PC-9 (cell line): ENCODE measurements around the gene USP11. TPM values are rescaled to one million over a fixed set of nuclear protein-coding genes. Genes with fewer than 3 reads are reported as not detected.
"Not testable (repeated sequence)": the region's sequence is repeated elsewhere in the genome, so short reads cannot be mapped to it uniquely, and the experiment has no call there.

Experiments used
- BruUV-seq: library from RNA; stranded (reverse); fragments of 400-500 nt; replicated peaks from 2 replicates; lab custom pipeline; 2021; lab: Mats Ljungman, UMichigan
- CTCF ChIA-PET: fragments of 300-600 bp; sonication (Branson Sonifier 250); formaldehyde crosslinking; loops from one replicate; lab custom pipeline; 2022; ENCODE audit warnings: antibody characterized with exemption; lab: Charles Lee
- POLR2A ChIA-PET: fragments of 300-600 bp; sonication (Branson Sonifier 250); formaldehyde crosslinking; loops from one replicate; lab custom pipeline; 2022; ENCODE audit warnings: antibody characterized with exemption; ENCODE audit not compliant: unreplicated experiment; lab: Charles Lee
- DNase-seq, 2 experiments: peaks; one replicate each; pipeline versions ENCODE4 v3.0.0 to v3.0.0-alpha.2; 2015 to 2022; ENCODE audit warnings: mixed read lengths in 1 of 2
- H2AFZ ChIP-seq: fragments of 200-600 bp; sonication (generic); 2 replicates; pipeline ENCODE4 v1.8.1; 2017; ENCODE audit warnings: antibody characterized with exemption
- H3F3A ChIP-seq: fragments of 200-600 bp; sonication (generic); 2 replicates; pipeline ENCODE4 v1.8.1; 2017; ENCODE audit warnings: antibody characterized with exemption, mild to moderate bottlenecking, low read depth; ENCODE audit not compliant: insufficient read depth
- H3K27ac ChIP-seq: fragments of 200-600 bp; sonication (generic); 2 replicates; pipeline ENCODE4 v1.6.1; 2016; ENCODE audit warnings: mixed run types
- H3K27me3 ChIP-seq: fragments of 200-600 bp; sonication (generic); 2 replicates; pipeline ENCODE4 v1.6.1; 2016; ENCODE audit warnings: low read depth, mixed run types; ENCODE audit not compliant: insufficient read depth
- H3K36me3 ChIP-seq: fragments of 200-600 bp; sonication (generic); 2 replicates; pipeline ENCODE4 v1.6.1; 2016; ENCODE audit warnings: low read depth, mixed run types
- H3K4me1 ChIP-seq: fragments of 200-600 bp; sonication (generic); replicated peaks from 2 replicates; pipeline ENCODE4 v1.6.1; 2016; ENCODE audit warnings: mixed run types; ENCODE audit not compliant: insufficient read depth
- H3K4me2 ChIP-seq: fragments of 200-600 bp; sonication (generic); 2 replicates; pipeline ENCODE4 v1.6.1; 2017; ENCODE audit warnings: mixed run types
- H3K4me3 ChIP-seq: fragments of 200-600 bp; sonication (generic); 2 replicates; pipeline ENCODE4 v1.6.1; 2016; ENCODE audit warnings: mixed run types
- H3K79me2 ChIP-seq: fragments of 200-600 bp; sonication (generic); 2 replicates; pipeline ENCODE4 v1.6.1; 2017; ENCODE audit warnings: low read depth, mixed run types
- H3K9me2 ChIP-seq: fragments of 200-600 bp; sonication (generic); 2 replicates; pipeline ENCODE4 v1.8.1; 2017; ENCODE audit warnings: mild to moderate bottlenecking; ENCODE audit not compliant: insufficient read depth
- H3K9me3 ChIP-seq: fragments of 200-600 bp; sonication (generic); 2 replicates; pipeline ENCODE4 v1.8.1; 2016; ENCODE audit warnings: low read depth; ENCODE audit not compliant: insufficient read depth
- H4K20me1 ChIP-seq: fragments of 200-600 bp; sonication (generic); 2 replicates; pipeline ENCODE4 v1.8.1; 2017; ENCODE audit not compliant: insufficient read depth
- CTCF ChIP-seq: fragments of 200-600 bp; sonication (generic); conservative IDR thresholded peaks from 2 replicates; pipeline ENCODE4 v1.6.1; 2017; ENCODE audit warnings: mixed run types, antibody characterized with exemption, mild to moderate bottlenecking, moderate library complexity
- EZH2 ChIP-seq: fragments of 200-600 bp; sonication (generic); IDR thresholded peaks from 2 replicates; pipeline ENCODE4 v1.8.0; 2017; ENCODE audit warnings: antibody characterized with exemption, low read depth
- intact Hi-C: fragments of 100-400 bp; cut with micrococcal nuclease; formaldehyde crosslinking; loops from one replicate; pipeline ENCODE4 v1.10.0; 2022; ENCODE audit not compliant: unreplicated experiment
- total RNA-seq: library from RNA; stranded (reverse); gene quantifications from 2 replicates; pipeline ENCODE4 v1.2.3, GENCODE V29; 2021

USP11 gene
- total RNA-seq, 1 experiment from 2014 or later, result 25.3 TPM

- Histone ChIP-seq H3K9me2 (no peaks in the 10 kb centered on the region), H3K36me3 (no peaks in the 10 kb centered on the region), H3K27me3 (no peaks in the 10 kb centered on the region), H4K20me1 (no peaks in the 10 kb centered on the region), H2AFZ (no peak overlapping the region), H3K4me2 (no peak overlapping the region), H3K4me3 (no peak overlapping the region), H3K9me3 (no peaks in the 10 kb centered on the region), H3F3A (no peaks in the 10 kb centered on the region), H3K27ac (no peak overlapping the region), H3K79me2 (no peaks in the 10 kb centered on the region), H3K4me1 (no peaks in the 10 kb centered on the region)
- TF ChIP-seq EZH2, result no peak
- no peak for TF ChIP-seq CTCF
- BruUV-seq, result no TSS peak
- ChIA-PET POLR2A (no interaction called here), CTCF (no interaction called here)
- intact Hi-C loops, result no loop called here
- DNase-seq, result no peak
Observed at GRCh38 chrX:47248576-47248975, 15.8 kb downstream of the USP11 start.

DNA sequence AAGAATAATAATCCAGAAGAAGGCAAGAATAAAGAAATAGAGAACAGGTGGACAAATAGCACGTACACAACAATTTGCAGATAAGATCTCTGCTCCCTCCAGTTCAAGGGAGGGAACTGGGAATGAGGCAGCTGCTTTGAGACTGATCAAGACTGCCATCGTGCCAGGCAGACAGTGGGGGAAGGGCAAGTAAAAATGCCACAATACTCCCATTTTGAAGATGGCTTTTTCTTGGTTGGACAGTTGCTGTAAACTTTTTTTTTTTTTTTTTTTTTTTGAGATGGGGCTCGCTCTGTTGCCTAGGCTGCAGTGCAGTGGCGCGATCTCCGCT is 17.2 kb downstream of the USP11 start:
- no TSS peak for BruUV-seq
- H3K4me3 ChIP-seq, result no peak overlapping the region
- H3K27ac ChIP-seq, result no peak overlapping the region
- POLR2A ChIA-PET, result no interaction called here
- H3K9me2 ChIP-seq, result no peaks in the 10 kb centered on the region
- H4K20me1 ChIP-seq, result no peaks in the 10 kb centered on the region
- no peaks in the 10 kb centered on the region for H3K9me3 ChIP-seq
- H3F3A ChIP-seq, result no peaks in the 10 kb centered on the region
- TF ChIP-seq EZH2, result no peak
- TF ChIP-seq CTCF, result no peak
- no peaks in the 10 kb centered on the region for H3K4me1 ChIP-seq
- no peaks in the 10 kb centered on the region for H3K36me3 ChIP-seq
- no peaks in the 10 kb centered on the region for H3K27me3 ChIP-seq
- no peaks in the 10 kb centered on the region for H3K79me2 ChIP-seq
- no peak overlapping the region for H3K4me2 ChIP-seq
- intact Hi-C loops, result no loop called here
- no peak for DNase-seq
- CTCF ChIA-PET, result no interaction called here
- no peak overlapping the region for H2AFZ ChIP-seq

DNA sequence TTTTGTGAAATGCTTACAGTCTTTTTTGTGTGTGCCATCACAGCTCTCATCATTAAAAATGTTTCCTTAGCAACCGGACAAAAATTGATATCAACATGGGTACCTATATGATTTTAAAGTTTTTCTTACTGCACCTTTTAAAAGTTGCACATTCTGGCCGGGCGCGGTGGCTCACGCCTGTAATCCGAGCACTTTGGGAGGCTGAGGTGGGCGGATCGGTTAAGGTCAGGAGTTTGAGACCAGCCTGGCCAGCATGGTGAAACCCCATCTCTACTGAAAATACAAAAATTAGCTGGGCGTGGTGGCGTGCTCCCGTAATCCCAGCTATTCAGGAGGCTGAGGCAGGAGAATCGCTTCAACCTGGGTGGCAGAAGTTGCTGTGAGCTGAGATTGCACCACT is 24.8 kb downstream of the USP11 start:
- H3F3A ChIP-seq, H3K9me2 ChIP-seq, H3K27me3 ChIP-seq, DNase-seq, H3K4me1 ChIP-seq, intact Hi-C loops, H4K20me1 ChIP-seq, H3K79me2 ChIP-seq, H3K4me3 ChIP-seq, H3K27ac ChIP-seq, CTCF ChIA-PET, H3K36me3 ChIP-seq, H3K9me3 ChIP-seq, H3K4me2 ChIP-seq, BruUV-seq, H2AFZ ChIP-seq, POLR2A ChIA-PET: not testable (repeated sequence)

DNA sequence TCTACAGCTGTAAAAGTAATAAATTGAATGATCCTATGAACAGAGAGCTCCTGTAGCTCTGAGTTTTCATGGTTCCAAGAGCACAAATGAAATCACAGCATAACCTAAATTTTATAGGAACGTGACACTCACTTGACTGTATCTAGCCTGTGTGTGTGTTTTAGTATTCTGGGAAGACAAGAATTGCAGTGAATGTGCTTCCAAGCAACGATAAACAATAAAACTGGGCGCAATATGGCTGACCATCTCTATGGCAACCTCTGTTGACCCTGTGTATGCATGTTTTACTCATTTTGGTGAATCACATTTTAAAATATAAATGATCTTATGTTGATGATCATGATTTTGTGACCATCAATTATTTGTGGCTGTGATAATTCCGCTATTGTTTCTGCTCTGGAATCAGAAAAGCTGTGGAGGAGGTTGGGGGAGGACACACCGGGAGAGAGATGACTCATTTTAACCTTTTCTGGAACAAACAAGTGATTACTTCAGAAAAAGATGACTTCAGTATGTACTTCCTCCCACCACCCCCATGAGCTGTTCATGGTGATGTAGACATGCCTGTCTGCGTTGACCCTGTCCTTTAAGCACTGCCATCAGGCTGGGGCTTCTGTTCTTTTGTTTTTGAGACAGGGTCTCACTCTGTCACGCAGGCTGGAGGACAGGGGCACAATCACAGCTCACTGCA is 31.8 kb downstream of the USP11 start:
- H3K27ac ChIP-seq, result no peak overlapping the region
- no peak overlapping the region for H3K4me2 ChIP-seq

More for the DNA sequence above, 31.8 kb downstream of the USP11 start:
- no peak overlapping the region for H3K4me3 ChIP-seq
- BruUV-seq, result no TSS peak
- TF ChIP-seq CTCF, result no peak
- no peak for TF ChIP-seq EZH2
- no peaks in the 10 kb centered on the region for H3K27me3 ChIP-seq
- DNase-seq, result no peak
- no peak overlapping the region for H2AFZ ChIP-seq
- intact Hi-C loops, result no loop called here
- ChIA-PET POLR2A (no interaction called here), CTCF (no interaction called here)
- H3F3A ChIP-seq, result no peaks in the 10 kb centered on the region
- no peaks in the 10 kb centered on the region for H3K9me3 ChIP-seq
- H3K79me2 ChIP-seq, result no peaks in the 10 kb centered on the region
- no peaks in the 10 kb centered on the region for H3K36me3 ChIP-seq
- no peaks in the 10 kb centered on the region for H3K4me1 ChIP-seq
- no peaks in the 10 kb centered on the region for H4K20me1 ChIP-seq
- H3K9me2 ChIP-seq, result no peaks in the 10 kb centered on the region
